Vagina (tissue), 2 donors: ENCODE data around the gene RIPK1.

Experiments
- CTCF ChIP-seq, 3 experiments: fragments of 450-650 bp in 2 of 3; fragments of 200-600 bp in 1 of 3; sonication (generic) in 1 of 3; IDR thresholded peaks; one replicate each; pipeline ENCODE4 v1.5.1; 2017 to 2019; ENCODE audit warnings: antibody characterized with exemption in 3 of 3, mild to moderate bottlenecking in 2 of 3, moderate library complexity in 2 of 3
- POLR2A ChIP-seq, 2 donors: fragments of 450-650 bp; IDR thresholded peaks; one replicate each; pipeline ENCODE4 v1.6.1; 2017; ENCODE audit warnings: antibody characterized with exemption in 2 of 2, mild to moderate bottlenecking in 2 of 2, moderate library complexity in 2 of 2
- POLR2AphosphoS5 ChIP-seq, 2 donors: sonication (generic); formaldehyde crosslinking; IDR thresholded peaks; one replicate each; pipeline ENCODE4 v1.9.0; 2017; ENCODE audit warnings: antibody characterized with exemption in 2 of 2, mild to moderate bottlenecking in 2 of 2, low read depth in 1 of 2; ENCODE audit not compliant: insufficient read depth in 1 of 2

DNA sequence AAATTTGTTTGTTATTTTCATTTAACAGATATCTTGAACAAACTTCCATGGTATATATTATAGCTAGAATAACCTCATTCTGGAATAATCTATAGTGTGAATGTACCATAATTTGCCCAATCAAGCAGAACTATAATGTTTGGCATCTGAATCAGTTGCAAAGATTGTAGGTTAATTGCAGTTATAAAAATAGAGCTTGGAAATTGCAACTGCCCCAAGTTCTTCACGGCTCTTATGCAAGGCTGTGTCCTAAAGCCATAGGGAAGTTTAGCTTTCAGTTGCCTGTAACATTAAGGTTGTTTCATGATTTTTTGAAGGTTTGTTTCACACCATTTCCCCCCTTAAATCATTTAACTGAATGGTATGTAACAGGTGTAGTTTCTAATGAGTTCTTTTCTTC lies 49.2 kb upstream of the RIPK1 start:
- no peak for TF ChIP-seq CTCF (IDR thresholded peaks at IDR 0.05)
- no peak for TF ChIP-seq POLR2A (IDR thresholded peaks at IDR 0.05)
- no peak for TF ChIP-seq POLR2AphosphoS5 (IDR thresholded peaks at IDR 0.05; ENCODE audit: insufficient read depth in 1 of 2, low read depth in 1 of 2)
